HepG2 (cell line): ENCODE results near the gene CLDND2. TPM values are rescaled to one million over a fixed set of nuclear protein-coding genes. Genes with fewer than 3 reads are reported as not detected.

Experiments used
- DPF2 ChIP-seq: sonication (generic); formaldehyde crosslinking; IDR thresholded peaks from 2 replicates; pipeline ENCODE4 v1.4.0; 2020; ENCODE audit warnings: mild to moderate bottlenecking, low read depth, missing genetic modification reagents, borderline replicate concordance
- KDM3A ChIP-seq: IDR thresholded peaks from 2 replicates; pipeline ENCODE4 v1.6.1; 2018; ENCODE audit warnings: low read depth, missing compliant biosample characterization
- KDM4B ChIP-seq: sonication (generic); formaldehyde crosslinking; IDR thresholded peaks from 2 replicates; pipeline ENCODE4 v1.4.0; 2020; ENCODE audit warnings: missing genetic modification reagents
- MAFK ChIP-seq, 2 experiments: IDR thresholded peaks in 1 of 2; conservative IDR thresholded peaks in 1 of 2; 2 replicates each; pipeline ENCODE4 v1.6.1; 2011; ENCODE audit warnings: improper control_type of control experiment in 2 of 2, low read length in 2 of 2
- NFE2L2 ChIP-seq: fragments of 150-350 bp; IDR thresholded peaks from 2 replicates; pipeline ENCODE4 v1.6.1; 2014; ENCODE audit warnings: low read length
- PCBP2 ChIP-seq: fragments of 200-400 bp; formaldehyde crosslinking; optimal IDR thresholded peaks from 2 replicates; pipeline ENCODE3; 2018; ENCODE audit warnings: low read length, low read depth; ENCODE audit not compliant: poor library complexity, severe bottlenecking
- POLR2A ChIP-seq, 2 experiments: IDR thresholded peaks; 2 replicates each; pipeline ENCODE4 v1.6.1; 2011; ENCODE audit warnings: low read depth in 2 of 2, low read length in 2 of 2, mild to moderate bottlenecking in 1 of 2, moderate library complexity in 1 of 2; ENCODE audit not compliant: insufficient read depth in 1 of 2
- RFXANK ChIP-seq: IDR thresholded peaks from 2 replicates; pipeline ENCODE4 v1.6.1; 2016
- ZFP36L2 ChIP-seq: sonication (generic); formaldehyde crosslinking; IDR thresholded peaks from 2 replicates; pipeline ENCODE4 v1.4.0; 2020; ENCODE audit warnings: missing genetic modification reagents
- ZFP90 ChIP-seq: sonication (generic); formaldehyde crosslinking; IDR thresholded peaks from 2 replicates; pipeline ENCODE4 v1.8.0; 2022; ENCODE audit warnings: missing genetic modification reagents, mild to moderate bottlenecking, inconsistent platforms, borderline replicate concordance
- ZMAT3 ChIP-seq: sonication (generic); formaldehyde crosslinking; conservative IDR thresholded peaks from 2 replicates; pipeline ENCODE4 v1.7.0; 2021; ENCODE audit warnings: missing genetic modification reagents
- ZNF256 ChIP-seq: sonication (generic); formaldehyde crosslinking; conservative IDR thresholded peaks from 2 replicates; pipeline ENCODE4 v1.4.0; 2020; ENCODE audit warnings: missing genetic modification reagents
- ZNF333 ChIP-seq: sonication (generic); formaldehyde crosslinking; IDR thresholded peaks from 2 replicates; pipeline ENCODE4 v1.4.0; 2020; ENCODE audit warnings: mild to moderate bottlenecking, missing genetic modification reagents, borderline replicate concordance
- ZNF503 ChIP-seq: sonication (generic); formaldehyde crosslinking; IDR thresholded peaks from 2 replicates; pipeline ENCODE4 v1.4.0; 2020; ENCODE audit warnings: missing genetic modification reagents
- ZNF567 ChIP-seq: sonication (generic); formaldehyde crosslinking; IDR thresholded peaks from 2 replicates; pipeline ENCODE4 v1.8.1; 2023; ENCODE audit warnings: mild to moderate bottlenecking, missing genetic modification reagents, borderline replicate concordance
- ZNF703 ChIP-seq: sonication (generic); formaldehyde crosslinking; IDR thresholded peaks from 2 replicates; pipeline ENCODE4 v1.5.1; 2020; ENCODE audit warnings: missing genetic modification reagents, mild to moderate bottlenecking, moderate library complexity, borderline replicate concordance
- polyA plus RNA-seq, 8 experiments: library from polyadenylated mRNA; depleted of rRNA in 3 of 8; stranded (reverse) in 7 of 8; unstranded in 1 of 8; fragments of >200 nt; fragmentation: Illumina TruSeq in 4 of 8; extraction: Trizol in 4 of 8; gene quantifications; 2 replicates each; pipeline versions ENCODE4 v1.2.1 to v1.2.3, GENCODE V29; 2011 to 2016; ENCODE audit warnings: low read depth in 4 of 8, missing spikeins in 1 of 8, mixed read lengths in 1 of 8; ENCODE audit not compliant: insufficient read depth in 1 of 8
- total RNA-seq, 5 experiments: library from RNA; depleted of rRNA; stranded (reverse); fragments of >200 nt; fragmentation: Illumina TruSeq; extraction: Trizol; gene quantifications; 2 replicates each; pipeline ENCODE4 v1.2.3, GENCODE V29; 2016; ENCODE audit warnings: low read depth in 1 of 5
- TF ChIP-seq, protein P1 (sequence below): sonication (generic); formaldehyde crosslinking; IDR thresholded peaks from 2 replicates; pipeline ENCODE4 v1.5.0; 2020; ENCODE audit warnings: mild to moderate bottlenecking, missing genetic modification reagents, borderline replicate concordance
- TF ChIP-seq, protein P2 (sequence below): sonication (generic); formaldehyde crosslinking; IDR thresholded peaks from 2 replicates; pipeline ENCODE4 v1.5.0; 2020; ENCODE audit warnings: mild to moderate bottlenecking, low read depth, missing genetic modification reagents, borderline replicate concordance
- TF ChIP-seq, protein P3 (sequence below): sonication (generic); formaldehyde crosslinking; IDR thresholded peaks from 2 replicates; pipeline ENCODE4 v1.8.0; 2022; ENCODE audit warnings: missing genetic modification reagents, low read depth, mild to moderate bottlenecking, borderline replicate concordance

Gene CLDND2
- total and polyA plus RNA-seq, 2 of the 13 experiments (the other 11 are each of a cell fraction or from before 2014, with no cell fraction given) = 0.84 to 1.8 TPM

DNA sequence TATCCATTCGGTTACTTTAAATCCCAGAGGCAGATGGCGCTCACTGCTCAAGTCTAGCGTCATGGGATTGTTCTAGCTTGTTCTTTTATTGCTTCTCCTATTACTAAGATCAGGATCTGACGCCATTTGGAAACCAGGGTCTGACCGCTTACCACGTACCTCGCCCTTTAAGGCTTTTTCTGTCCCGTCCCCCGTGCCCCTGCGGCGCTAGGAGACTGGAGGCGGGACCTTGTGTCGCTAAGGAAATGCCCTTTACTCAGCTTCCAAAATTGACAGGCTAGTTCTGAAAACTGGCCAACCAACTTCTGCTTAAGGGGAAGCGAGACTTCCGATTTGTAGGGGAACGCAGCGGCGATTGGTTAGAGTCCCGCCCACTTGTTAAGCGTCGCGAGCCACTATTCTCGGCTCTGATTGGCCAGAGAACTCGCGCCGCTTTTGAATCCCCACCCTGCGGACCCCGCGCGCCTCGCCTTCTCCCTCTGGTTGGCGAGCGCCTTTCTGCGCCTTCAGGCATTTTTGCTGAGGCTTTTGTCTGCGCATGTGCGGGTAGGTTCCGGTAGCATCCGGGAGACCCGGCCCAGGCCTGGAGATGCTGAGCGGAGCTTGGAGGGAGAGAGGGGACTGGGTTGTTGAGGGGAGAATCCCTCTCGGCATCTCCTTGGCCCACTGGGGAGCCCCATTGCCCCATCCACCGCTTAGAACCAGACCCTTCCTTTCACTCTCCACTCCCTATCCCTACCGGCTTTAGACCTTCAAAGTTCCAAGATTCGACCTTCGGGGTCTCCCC is 25.4 kb upstream of the CLDND2 start (continued):
- TF ChIP-seq ZNF567 (CRISPR knock-in tag) = no peak
- no peak for TF ChIP-seq ZFP36L2 (CRISPR knock-in tag)
- no peak for TF ChIP-seq ZNF503 (CRISPR knock-in tag)
- TF ChIP-seq KDM3A (CRISPR knock-in tag) = no peak
- no peak for TF ChIP-seq MAFK (conservative IDR thresholded peaks at IDR 0.05 in 1 of 2, IDR thresholded peaks at IDR 0.05 in 1 of 2; ENCODE audit: low read length in 2 of 2)
- TF ChIP-seq KDM4B (CRISPR knock-in tag) = no peak
- no peak for TF ChIP-seq RFXANK (CRISPR knock-in tag)
- no peak; the same call in 1 of the 2 replicates for TF ChIP-seq ZNF333 (CRISPR knock-in tag)
- TF ChIP-seq ZMAT3 (CRISPR knock-in tag) = no peak
- TF ChIP-seq ZNF703 (CRISPR knock-in tag) = no peak
- no peak for TF ChIP-seq ZFP90 (CRISPR knock-in tag)
- TF ChIP-seq PCBP2 = no peak
- TF ChIP-seq, protein P1, sequence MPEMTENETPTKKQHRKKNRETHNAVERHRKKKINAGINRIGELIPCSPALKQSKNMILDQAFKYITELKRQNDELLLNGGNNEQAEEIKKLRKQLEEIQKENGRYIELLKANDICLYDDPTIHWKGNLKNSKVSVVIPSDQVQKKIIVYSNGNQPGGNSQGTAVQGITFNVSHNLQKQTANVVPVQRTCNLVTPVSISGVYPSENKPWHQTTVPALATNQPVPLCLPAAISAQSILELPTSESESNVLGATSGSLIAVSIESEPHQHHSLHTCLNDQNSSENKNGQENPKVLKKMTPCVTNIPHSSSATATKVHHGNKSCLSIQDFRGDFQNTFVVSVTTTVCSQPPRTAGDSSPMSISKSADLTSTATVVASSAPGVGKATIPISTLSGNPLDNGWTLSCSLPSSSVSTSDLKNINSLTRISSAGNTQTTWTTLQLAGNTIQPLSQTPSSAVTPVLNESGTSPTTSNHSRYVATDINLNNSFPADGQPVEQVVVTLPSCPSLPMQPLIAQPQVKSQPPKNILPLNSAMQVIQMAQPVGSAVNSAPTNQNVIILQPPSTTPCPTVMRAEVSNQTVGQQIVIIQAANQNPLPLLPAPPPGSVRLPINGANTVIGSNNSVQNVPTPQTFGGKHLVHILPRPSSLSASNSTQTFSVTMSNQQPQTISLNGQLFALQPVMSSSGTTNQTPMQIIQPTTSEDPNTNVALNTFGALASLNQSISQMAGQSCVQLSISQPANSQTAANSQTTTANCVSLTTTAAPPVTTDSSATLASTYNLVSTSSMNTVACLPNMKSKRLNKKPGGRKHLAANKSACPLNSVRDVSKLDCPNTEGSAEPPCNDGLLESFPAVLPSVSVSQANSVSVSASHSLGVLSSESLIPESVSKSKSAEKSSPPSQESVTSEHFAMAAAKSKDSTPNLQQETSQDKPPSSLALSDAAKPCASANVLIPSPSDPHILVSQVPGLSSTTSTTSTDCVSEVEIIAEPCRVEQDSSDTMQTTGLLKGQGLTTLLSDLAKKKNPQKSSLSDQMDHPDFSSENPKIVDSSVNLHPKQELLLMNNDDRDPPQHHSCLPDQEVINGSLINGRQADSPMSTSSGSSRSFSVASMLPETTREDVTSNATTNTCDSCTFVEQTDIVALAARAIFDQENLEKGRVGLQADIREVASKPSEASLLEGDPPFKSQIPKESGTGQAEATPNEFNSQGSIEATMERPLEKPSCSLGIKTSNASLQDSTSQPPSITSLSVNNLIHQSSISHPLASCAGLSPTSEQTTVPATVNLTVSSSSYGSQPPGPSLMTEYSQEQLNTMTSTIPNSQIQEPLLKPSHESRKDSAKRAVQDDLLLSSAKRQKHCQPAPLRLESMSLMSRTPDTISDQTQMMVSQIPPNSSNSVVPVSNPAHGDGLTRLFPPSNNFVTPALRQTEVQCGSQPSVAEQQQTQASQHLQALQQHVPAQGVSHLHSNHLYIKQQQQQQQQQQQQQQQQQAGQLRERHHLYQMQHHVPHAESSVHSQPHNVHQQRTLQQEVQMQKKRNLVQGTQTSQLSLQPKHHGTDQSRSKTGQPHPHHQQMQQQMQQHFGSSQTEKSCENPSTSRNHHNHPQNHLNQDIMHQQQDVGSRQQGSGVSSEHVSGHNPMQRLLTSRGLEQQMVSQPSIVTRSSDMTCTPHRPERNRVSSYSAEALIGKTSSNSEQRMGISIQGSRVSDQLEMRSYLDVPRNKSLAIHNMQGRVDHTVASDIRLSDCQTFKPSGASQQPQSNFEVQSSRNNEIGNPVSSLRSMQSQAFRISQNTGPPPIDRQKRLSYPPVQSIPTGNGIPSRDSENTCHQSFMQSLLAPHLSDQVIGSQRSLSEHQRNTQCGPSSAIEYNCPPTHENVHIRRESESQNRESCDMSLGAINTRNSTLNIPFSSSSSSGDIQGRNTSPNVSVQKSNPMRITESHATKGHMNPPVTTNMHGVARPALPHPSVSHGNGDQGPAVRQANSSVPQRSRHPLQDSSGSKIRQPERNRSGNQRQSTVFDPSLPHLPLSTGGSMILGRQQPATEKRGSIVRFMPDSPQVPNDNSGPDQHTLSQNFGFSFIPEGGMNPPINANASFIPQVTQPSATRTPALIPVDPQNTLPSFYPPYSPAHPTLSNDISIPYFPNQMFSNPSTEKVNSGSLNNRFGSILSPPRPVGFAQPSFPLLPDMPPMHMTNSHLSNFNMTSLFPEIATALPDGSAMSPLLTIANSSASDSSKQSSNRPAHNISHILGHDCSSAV (CRISPR knock-in tag) = no peak
- TF ChIP-seq, protein P2, sequence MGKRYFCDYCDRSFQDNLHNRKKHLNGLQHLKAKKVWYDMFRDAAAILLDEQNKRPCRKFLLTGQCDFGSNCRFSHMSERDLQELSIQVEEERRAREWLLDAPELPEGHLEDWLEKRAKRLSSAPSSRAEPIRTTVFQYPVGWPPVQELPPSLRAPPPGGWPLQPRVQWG (CRISPR knock-in tag) = no peak
- TF ChIP-seq POLR2A (IDR thresholded peaks at IDR 0.05; ENCODE audit: insufficient read depth in 1 of 2, low read depth in 2 of 2, low read length in 2 of 2) = peak in 1 of 2 experiments; percentile 60; a peak in 2 of 4 replicates
- no peak for TF ChIP-seq ZNF256
- no peak for TF ChIP-seq DPF2 (CRISPR knock-in tag)
- TF ChIP-seq, protein P3, sequence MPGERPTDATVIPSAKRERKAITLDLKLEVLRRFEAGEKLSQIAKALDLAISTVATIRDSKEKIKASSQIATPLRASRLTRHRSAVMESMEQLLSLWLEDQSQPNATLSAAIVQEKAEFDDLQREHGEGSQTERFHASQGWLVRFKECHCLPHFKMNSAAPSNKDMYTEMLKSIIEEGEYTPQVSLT (CRISPR knock-in tag) = no peak
- no peak for TF ChIP-seq NFE2L2
